Esophagus muscularis mucosa (tissue), 4 donors: ENCODE measurements around the gene NCMAP. TPM values are rescaled to one million over a fixed set of nuclear protein-coding genes. Genes with fewer than 3 reads are reported as not detected.
"Not testable (repeated sequence)": the region's sequence is repeated elsewhere in the genome, so short reads cannot be mapped to it uniquely, and the experiment has no call there.

Experiments
- DNase-seq: peaks from one replicate; pipeline ENCODE4 v3.0.0-alpha.2; 2017; ENCODE audit errors: extremely low spot score
- H3K27ac ChIP-seq, 4 donors: fragments of 200-600 bp; sonication (generic); replicated peaks in 1 of 4; 1 replicate in 3 of 4; 2 replicates in 1 of 4; pipeline ENCODE4 v1.5.1; 2016 to 2019; ENCODE audit warnings: mild to moderate bottlenecking in 1 of 4
- H3K27me3 ChIP-seq, 4 donors: fragments of 200-600 bp; sonication (generic); one replicate each; pipeline versions ENCODE4 v1.5.1 to v1.6.0; 2016 to 2019
- H3K36me3 ChIP-seq, 4 donors: fragments of 200-600 bp; sonication (generic); one replicate each; pipeline ENCODE4 v1.5.1; 2016 to 2019
- H3K4me1 ChIP-seq, 4 donors: fragments of 200-600 bp; sonication (generic); one replicate each; pipeline ENCODE4 v1.5.1; 2016 to 2019
- H3K4me3 ChIP-seq, 4 donors: fragments of 200-600 bp; sonication (generic); 1 replicate in 2 of 4; 2 replicates in 2 of 4; pipeline ENCODE4 v1.5.1; 2016 to 2019; ENCODE audit warnings: mild to moderate bottlenecking in 4 of 4, moderate library complexity in 1 of 4
- H3K9me3 ChIP-seq, 4 donors: fragments of 200-600 bp; sonication (generic); 1 replicate in 3 of 4; 2 replicates in 1 of 4; pipeline ENCODE4 v1.5.1; 2016 to 2019
- EP300 ChIP-seq: sonication (generic); formaldehyde crosslinking; IDR thresholded peaks from one replicate; pipeline ENCODE4 v1.6.1; 2017; ENCODE audit warnings: antibody characterized with exemption
- POLR2A ChIP-seq: fragments of 450-650 bp; IDR thresholded peaks from one replicate; pipeline ENCODE4 v1.6.1; 2017; ENCODE audit warnings: antibody characterized with exemption, moderate library complexity, mild to moderate bottlenecking, low read depth
- POLR2AphosphoS5 ChIP-seq, 2 donors: sonication (generic); formaldehyde crosslinking; IDR thresholded peaks; one replicate each; pipeline ENCODE4 v1.6.1; 2017; ENCODE audit warnings: antibody characterized with exemption in 2 of 2
- WGBS: methylation state at CpG from one replicate; pipeline ENCODE4 v1.1.5; 2018; 5-methylcytosine and 5-hydroxymethylcytosine counted together
- intact Hi-C: fragments of 100-400 bp; cut with DNase I; formaldehyde crosslinking; loops from one replicate; pipeline ENCODE4 v1.15.1; 2023
- total RNA-seq, 4 donors: library from RNA; depleted of rRNA; stranded (reverse); fragments of >200 nt; gene quantifications; one replicate each; pipeline versions ENCODE4 v1.1.0 to v1.2.1, GENCODE V29; 2016
- TF ChIP-seq, protein P1 (sequence below), 3 experiments: fragments of 200-600 bp in 2 of 3; fragments of 450-650 bp in 1 of 3; sonication (generic) in 2 of 3; IDR thresholded peaks; one replicate each; pipeline ENCODE4 v1.5.1; 2017 to 2019; ENCODE audit warnings: antibody characterized with exemption in 3 of 3, mild to moderate bottlenecking in 2 of 3, moderate library complexity in 1 of 3

The NCMAP gene
- total RNA-seq, 4 donors from 2014 or later: 0.17 to 0.65 (median 0.34) TPM; not detected in 1

DNA sequence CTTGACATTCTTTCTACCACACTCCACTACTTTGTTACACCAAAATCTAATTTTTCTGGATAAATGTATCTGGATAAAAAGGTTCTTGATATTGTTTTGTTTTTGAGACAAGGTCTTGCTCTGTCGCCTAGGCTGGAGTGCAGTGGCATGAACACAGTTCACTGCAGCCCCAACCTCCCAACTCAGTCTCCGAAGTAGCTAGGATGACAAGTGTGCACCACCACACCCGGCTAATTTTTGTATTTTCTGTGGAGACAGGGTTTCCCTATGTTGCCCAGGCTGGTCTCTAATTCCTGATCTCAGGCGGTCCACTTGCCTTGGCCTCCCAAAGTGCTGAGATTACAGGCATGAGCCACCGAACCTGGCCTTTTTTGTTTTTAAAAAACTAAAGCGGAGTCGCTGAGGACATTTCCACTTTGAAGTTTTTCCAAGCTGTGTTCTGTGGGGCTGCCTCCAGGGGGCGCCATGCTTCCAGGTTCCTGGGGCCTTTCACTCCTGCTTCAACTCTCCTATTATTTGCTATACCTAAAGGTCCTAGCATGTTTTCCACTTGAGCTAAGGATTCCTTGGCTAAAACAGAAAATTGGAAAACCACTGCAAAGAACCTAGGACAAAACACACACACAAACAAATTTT lies 14.1 kb upstream of the NCMAP start:
- no peak overlapping the region for H3K27ac ChIP-seq
- H3K4me3 ChIP-seq: no peak overlapping the region
- no peak for DNase-seq
- no peaks in the 10 kb centered on the region for H3K9me3 ChIP-seq
- no peaks in the 10 kb centered on the region for H3K36me3 ChIP-seq
- no peaks in the 10 kb centered on the region for H3K4me1 ChIP-seq
- intact Hi-C loops: no loop called here
- WGBS: 71% methylated on average over 8 of the region's 8 CpGs
- H3K27me3 ChIP-seq: no peaks in the 10 kb centered on the region
- TF ChIP-seq POLR2AphosphoS5 (IDR thresholded peaks at IDR 0.05): no peak
- TF ChIP-seq EP300: no peak
- TF ChIP-seq, protein P1, sequence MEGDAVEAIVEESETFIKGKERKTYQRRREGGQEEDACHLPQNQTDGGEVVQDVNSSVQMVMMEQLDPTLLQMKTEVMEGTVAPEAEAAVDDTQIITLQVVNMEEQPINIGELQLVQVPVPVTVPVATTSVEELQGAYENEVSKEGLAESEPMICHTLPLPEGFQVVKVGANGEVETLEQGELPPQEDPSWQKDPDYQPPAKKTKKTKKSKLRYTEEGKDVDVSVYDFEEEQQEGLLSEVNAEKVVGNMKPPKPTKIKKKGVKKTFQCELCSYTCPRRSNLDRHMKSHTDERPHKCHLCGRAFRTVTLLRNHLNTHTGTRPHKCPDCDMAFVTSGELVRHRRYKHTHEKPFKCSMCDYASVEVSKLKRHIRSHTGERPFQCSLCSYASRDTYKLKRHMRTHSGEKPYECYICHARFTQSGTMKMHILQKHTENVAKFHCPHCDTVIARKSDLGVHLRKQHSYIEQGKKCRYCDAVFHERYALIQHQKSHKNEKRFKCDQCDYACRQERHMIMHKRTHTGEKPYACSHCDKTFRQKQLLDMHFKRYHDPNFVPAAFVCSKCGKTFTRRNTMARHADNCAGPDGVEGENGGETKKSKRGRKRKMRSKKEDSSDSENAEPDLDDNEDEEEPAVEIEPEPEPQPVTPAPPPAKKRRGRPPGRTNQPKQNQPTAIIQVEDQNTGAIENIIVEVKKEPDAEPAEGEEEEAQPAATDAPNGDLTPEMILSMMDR (IDR thresholded peaks at IDR 0.05): peak; percentile 32 to 34 (median 32)
- no peak for TF ChIP-seq POLR2A

DNA sequence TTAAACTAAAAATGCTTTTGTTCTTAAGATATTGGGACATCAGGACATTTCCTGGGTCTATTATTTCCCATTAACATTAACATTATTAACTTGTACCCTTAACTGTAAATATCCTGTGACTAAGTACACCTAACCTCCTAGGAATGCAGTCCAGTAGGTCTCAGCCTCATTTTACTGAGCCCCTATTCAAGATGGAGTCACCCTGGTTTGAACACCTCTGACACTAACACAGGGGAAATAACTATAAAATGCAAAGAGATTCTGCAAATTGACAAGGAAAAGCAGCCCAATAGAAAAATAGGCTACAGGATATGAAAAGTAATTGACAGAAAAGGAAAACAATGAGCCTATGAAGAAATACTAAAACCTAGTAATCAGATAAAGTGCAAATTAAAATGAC lies 11.6 kb upstream of the NCMAP start:
- Histone ChIP-seq H3K27me3 (peaks cover 0 to 5% (median 0%) of the 10 kb centered on the region in 4 donors), H3K4me3 (no peak overlapping the region), H3K27ac (no peak overlapping the region), H3K4me1 (no peaks in the 10 kb centered on the region), H3K36me3 (no peaks in the 10 kb centered on the region), H3K9me3 (no peaks in the 10 kb centered on the region)
- DNase-seq: no peak
- no peak for TF ChIP-seq EP300
- intact Hi-C loops: no loop called here

DNA sequence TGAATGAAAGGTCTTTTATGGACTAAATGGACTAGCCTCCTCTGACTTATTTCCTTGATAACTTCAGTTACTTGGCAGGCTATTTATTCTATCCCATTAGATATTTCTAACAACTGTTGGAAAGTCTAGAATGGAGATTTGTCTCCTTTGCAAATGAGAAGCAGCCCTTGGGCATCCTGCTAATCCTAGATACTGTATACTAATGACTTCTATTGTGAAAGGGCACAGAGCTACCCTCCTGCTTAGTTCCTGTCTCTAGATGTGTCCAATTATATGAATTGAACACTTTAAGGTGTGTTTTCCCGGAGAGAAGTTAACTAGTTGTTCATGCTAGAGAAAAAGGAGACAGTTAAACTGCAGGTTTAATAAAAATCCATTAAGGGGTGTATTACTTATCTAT lies 10.2 kb upstream of the NCMAP start:
- Histone ChIP-seq H3K9me3 (no peaks in the 10 kb centered on the region), H3K4me3 (no peak overlapping the region), H3K27ac (no peak overlapping the region), H3K4me1 (no peaks in the 10 kb centered on the region), H3K27me3 (peaks cover 0 to 18% (median 0%) of the 10 kb centered on the region in 4 donors), H3K36me3 (no peaks in the 10 kb centered on the region)
- intact Hi-C loops: no loop called here
- WGBS: 58% methylated on average over 1 of the region's 1 CpG
- TF ChIP-seq EP300 (no peak), POLR2A (no peak), POLR2AphosphoS5 (IDR thresholded peaks at IDR 0.05) (no peak)
- TF ChIP-seq, protein P1 (IDR thresholded peaks at IDR 0.05): no peak
- no peak for DNase-seq

DNA sequence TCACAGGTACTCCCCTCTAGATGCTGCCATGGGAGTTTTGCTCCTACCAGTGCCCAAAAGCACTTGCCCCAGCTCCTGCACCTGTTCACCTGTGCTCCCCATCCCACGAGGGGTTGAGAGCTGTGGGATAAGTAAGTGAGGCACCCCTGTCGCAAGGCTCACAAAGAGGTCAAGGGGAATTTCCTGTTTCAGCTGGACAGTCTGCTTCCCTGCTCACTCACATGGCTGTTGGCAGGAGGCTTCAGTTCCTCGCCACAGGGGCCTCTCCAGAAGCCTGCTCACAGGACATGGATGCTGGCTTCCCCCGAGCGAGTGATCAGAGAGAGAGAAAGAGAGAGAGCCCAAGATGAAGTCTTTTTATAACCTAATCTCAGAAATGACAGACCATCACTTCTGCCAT lies 8.7 kb upstream of the NCMAP start:
- intact Hi-C loops: no loop called here
- H3K36me3 ChIP-seq: no peaks in the 10 kb centered on the region
- no peak for DNase-seq
- H3K27ac ChIP-seq: no peak overlapping the region
- TF ChIP-seq, protein P1 (IDR thresholded peaks at IDR 0.05): no peak
- no peaks in the 10 kb centered on the region for H3K9me3 ChIP-seq
- no peak overlapping the region for H3K4me3 ChIP-seq
- peaks cover 0 to 3% (median 0%) of the 10 kb centered on the region in 4 donors for H3K4me1 ChIP-seq
- peaks cover 0 to 18% (median 0%) of the 10 kb centered on the region in 4 donors for H3K27me3 ChIP-seq
- WGBS: 69% methylated on average over 5 of the region's 5 CpGs

DNA sequence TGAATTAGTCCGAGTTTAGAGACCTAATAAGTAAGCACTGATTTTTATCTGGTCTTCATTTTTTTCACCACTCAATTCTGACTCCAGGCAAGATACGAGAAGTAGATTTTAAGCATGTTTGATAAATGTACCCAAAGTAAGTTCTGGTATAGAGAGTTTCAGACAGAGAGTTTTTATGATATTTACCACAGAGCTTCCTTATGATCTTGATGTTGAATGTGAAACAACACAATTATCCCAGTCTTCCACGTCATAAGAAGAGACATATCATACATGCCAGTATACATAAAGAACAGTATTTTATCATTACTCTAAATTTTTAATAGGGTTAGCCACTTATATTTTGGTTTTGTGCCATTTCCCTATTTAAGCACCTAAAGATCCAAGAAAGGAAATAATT lies 7.8 kb upstream of the NCMAP start:
- Histone ChIP-seq H3K4me3 (no peak overlapping the region), H3K4me1 (peaks cover 0 to 3% (median 0%) of the 10 kb centered on the region in 4 donors), H3K27me3 (peaks cover 0 to 18% (median 0%) of the 10 kb centered on the region in 4 donors), H3K27ac (no peak overlapping the region), H3K36me3 (no peaks in the 10 kb centered on the region), H3K9me3 (no peaks in the 10 kb centered on the region)
- intact Hi-C loops: no loop called here
- WGBS: 77% methylated on average over 3 of the region's 3 CpGs
- no peak for TF ChIP-seq POLR2A
- TF ChIP-seq, protein P1 (IDR thresholded peaks at IDR 0.05): no peak
- no peak for DNase-seq

DNA sequence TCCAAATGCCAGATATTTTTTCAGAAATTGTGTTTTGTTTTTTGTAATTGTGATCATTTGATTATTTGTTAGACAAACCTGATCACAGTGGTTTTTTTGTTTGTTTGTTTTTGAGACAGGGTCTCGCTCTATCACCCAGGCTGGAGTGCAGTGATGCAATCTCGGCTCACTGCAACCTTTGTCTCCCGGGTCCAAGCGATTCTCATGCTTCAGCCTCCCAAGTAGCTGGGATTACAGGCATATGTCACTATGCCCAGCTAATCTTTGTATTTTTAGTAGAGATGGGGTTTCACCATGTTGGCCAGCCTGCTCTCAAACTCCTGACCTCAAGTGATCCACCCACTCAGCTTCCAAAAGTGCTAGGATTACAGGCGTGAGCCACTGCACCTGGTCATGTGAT lies 6.7 kb upstream of the NCMAP start:
- H3K4me1 ChIP-seq, intact Hi-C loops, H3K27ac ChIP-seq, H3K36me3 ChIP-seq, H3K4me3 ChIP-seq, DNase-seq, H3K9me3 ChIP-seq: not testable (repeated sequence)
- WGBS: 73% methylated on average over 5 of the region's 5 CpGs
- H3K27me3 ChIP-seq: peaks cover 0 to 27% (median 0%) of the 10 kb centered on the region in 4 donors
